Renal pelvis (tissue), 4 donors: ENCODE measurements around the gene BRD3OS. TPM values are rescaled to one million over a fixed set of nuclear protein-coding genes. Genes with fewer than 3 reads are reported as not detected.

Experiments used
- DNase-seq: peaks from one replicate; pipeline ENCODE4 v3.0.0-alpha.2; 2013
- polyA plus RNA-seq, 3 donors: library from polyadenylated mRNA; unstranded; fragments of 120-200 nt; gene quantifications; one replicate each; pipeline ENCODE4 v1.2.1, GENCODE V29; 2013; ENCODE audit not compliant: insufficient read length in 3 of 3

The BRD3OS gene
- polyA plus RNA-seq, 3 donors = 21.8 to 26.4 (median 25.8) TPM

DNA sequence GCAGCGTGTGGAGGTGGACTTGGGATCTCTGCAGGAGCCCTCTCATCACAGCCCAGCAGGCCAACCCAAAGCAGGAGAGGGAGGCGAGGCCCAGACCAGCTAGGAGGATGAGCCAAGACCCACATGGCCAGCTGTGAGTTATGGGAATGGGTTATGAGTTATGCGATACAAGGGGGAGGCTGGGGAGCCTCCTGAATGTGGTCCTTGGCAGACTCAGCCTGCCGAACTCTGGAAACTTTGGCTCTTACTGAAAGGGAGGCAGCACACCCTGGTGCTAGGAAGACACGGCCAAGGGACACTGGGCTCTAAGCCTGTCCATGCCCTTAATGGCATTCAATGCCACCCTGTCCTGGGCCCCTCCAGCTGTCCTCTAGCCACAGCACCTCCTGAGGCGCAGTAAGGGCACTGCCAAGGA is 25.4 kb upstream of the BRD3OS start:
- DNase-seq = no peak

DNA sequence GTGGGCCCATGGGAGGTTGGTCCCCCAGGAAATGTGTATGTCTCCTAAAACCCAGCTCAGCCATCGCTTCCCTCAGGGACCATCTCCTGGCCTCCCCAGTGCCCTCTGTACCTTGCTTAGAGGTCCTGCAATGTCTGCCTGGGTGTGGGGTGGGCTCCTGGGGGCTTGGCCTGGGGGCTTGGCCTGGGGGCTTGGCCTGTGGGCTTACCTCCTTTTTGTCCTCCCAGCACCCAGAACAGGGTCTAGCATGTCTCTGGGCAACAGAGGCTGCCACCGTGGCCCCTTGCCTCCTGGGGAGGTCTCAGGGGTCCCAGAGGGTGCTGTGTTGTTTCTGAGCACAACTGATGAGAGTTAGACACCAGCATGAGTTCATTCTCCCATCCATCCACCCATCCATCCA is 22.5 kb upstream of the BRD3OS start:
- DNase-seq = no peak

DNA sequence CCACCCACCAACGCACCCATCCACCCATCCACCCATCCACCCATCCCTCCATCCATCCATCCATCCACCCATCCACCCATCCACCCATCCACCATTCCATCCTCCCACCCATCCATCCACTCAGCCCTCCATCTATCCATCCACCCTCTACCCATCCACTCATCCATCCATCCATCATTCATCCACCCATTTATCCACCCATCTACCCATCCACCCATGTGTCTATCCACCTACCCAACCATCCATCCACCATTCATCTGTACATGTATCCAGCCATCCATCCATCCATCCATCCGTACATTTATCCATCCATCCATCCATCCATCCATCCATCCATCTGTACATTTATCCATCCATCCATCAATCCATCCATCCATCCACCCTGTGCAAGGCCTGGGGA is 22.0 kb upstream of the BRD3OS start:
- no peak for DNase-seq

DNA sequence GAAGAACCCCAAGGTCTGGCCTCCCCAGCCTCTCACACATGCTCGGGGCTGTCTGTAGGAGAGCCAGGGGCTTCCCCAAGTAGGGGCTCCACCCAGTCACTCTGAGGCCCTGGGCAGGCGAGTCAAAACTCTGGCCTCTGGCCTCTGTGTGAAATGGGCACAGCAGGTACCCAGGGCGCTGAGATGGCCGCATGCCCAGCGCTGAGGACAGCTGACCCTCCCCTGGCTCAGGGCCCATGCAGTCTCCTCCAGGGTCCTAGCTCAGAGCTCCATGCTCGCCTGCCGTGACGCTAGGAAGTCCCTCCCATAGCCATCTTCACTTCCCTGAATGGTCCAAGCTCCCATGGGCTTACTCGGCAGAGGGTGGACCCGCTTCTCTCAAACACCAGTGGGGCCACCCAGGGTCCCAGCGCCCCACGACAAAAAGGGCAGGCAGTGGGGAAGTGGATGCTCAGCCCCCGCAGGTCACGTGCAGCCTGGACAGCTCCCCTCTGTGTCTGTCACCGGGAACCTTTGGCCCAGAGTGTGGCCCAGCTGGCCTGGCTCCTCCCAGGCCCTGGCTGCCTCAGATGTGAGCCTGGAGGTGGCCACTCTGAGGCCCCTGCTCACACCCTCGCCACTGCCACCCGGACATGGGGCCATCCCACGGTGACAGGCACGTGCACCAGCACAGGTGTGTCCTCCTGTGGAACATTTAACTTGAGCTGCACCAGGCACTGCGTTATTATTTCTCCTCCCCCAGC is 21.0 kb upstream of the BRD3OS start:
- DNase-seq = no peak

DNA sequence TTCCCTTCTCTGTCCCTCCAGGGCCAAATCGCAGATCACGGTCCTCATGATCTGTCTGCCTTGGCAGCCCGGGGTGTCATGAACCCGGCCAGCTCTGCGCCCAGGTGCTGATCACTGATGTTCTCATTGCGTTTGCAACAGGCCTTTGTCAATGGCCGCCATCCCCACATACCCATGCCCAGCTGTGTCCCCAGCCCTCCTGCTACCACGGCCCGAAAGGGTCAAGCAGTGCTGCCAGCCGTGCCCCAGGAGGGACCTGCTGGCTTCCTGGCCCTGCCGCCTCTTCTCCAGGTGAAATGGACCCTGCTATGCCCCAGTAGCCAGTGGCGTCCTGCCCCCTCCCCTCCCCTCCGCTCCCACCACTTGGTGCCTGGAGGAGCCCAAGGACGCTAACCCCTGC is 20.4 kb upstream of the BRD3OS start:
- DNase-seq = no peak

DNA sequence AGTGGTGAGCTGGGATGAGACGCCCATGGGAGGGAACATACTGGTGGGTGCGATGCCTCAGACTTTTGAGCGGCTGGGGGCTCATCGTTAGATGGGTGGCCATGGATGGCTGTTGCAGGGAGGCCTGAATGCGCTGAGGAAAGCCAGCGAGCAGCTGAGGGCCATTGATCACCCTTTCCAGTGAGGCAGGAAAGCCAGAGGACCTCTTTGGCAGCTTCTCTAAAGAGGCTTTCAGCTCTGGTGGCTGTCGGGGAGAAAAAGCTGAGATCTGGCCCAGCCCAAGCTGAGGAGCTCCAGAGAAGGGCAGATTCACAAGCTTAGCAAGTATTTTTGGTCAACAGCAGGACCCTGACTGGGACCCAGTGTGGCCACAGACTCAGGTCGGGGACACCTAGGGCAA is 19.9 kb upstream of the BRD3OS start:
- no peak for DNase-seq

DNA sequence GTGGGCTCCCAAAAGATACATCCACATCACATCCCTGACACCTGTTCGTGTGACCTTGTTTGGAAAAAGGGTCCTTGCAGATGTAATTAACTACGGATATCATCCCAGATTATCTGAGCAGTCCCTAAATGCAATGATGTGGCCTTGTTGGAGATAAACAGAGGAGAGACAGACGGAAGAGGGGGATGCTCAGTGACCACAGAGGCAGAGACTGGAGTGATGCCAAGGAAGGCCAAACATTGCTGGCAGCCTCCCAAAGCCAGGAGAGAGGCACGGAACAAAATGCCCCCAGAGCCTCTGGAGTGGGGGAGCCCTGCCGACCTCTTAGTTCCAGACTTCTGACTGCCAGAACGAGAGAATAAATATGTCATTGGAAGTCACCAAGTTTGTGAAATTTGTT is 18.1 kb upstream of the BRD3OS start:
- DNase-seq = no peak

DNA sequence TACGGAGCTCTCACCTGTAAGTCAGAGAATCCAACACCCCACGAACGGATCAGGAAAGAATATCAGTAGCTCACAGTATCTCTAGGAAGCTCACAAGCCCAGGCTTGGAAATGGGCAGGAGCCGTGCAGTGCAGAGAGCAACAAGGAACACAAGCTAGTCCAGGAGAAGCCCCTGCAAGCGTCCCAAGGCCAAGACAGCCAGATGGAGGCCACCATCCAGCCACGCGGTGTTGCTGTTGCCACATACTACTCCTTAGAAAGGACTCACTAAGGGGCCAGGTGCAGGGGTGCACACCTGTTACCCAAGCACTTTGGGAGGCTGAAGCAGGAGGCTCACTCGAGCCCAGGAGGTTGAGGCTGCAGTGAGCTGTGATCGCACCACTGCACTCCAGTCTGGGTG is 17.7 kb upstream of the BRD3OS start:
- no peak for DNase-seq

DNA sequence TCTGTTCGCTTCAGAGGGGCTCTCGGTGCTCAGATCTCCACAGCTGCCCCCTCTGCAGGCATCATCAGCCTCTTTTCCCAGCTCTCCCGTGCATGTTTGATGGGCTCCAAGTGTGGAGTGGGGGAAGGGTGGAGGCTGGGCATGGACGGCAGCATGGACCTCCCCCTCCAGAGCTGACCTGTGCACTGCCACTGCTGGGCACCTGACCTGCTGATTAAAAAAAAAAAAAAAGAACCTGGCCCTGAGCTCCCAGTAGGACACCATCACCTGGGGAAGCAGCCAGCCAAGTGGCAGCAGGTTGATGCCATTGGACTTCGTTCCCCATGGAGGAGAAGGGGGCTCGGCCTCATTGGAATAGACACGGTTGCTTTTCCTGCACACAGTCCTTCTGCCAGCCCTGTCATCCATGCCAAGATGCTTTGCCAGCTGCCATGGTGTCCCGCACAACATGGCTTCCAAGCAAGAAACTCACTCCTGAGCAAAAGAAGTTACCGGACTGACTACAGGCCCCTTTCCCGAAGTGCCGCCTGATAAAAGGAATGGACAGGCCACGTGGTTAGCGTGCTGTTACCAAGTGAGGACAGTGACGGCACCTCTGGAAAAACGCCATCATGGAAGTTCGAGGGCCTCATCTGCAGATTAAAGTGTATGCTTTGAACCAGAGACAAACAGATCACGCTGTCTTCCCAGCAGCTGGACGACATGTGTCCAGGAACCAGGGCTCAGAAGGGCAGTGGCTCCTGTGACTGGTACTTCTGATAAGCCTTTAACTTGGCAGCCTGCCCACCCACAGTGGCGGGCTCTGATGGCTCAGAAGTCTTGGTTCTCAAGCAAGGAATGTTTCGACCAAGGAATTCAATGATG is 14.7 kb upstream of the BRD3OS start:
- no peak for DNase-seq

DNA sequence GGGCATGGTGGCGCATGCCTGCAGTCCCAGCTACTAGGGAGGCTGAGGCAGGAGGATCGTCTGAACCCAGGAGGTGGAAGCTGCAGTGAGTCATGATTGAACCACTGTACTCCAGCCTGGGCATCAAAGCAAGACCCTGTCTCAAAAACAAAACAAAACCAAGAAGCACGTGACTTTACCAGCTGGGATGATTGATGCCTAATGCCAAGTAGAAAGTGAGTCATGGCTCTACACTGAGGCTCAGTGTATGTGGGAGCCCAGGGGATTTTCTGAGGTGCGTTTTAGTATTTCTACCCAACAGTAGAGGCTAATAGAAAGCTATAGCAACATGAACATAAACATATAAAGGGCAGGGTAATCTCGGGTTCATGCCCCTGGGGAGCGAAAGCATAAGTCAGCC is 13.9 kb upstream of the BRD3OS start:
- DNase-seq = no peak

DNA sequence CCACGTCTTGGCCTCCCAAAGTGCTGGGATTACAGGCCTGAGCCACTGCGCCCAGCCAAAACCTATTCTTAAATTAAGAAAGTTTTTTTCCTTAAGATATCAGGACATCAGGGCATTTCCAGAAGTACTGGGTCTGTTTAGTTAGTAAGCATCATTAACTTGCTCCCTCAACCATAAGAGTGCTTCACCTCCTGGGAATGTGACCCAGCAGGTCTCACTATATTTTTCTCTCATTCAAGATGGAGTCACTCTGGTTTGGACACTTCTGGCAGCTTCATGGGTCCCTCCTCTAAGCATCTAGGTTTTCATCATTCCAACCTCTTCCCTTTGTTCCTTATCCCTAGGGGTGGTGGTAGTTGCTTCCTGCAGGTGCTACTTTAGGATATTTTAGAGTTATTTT is 10.3 kb upstream of the BRD3OS start:
- no peak for DNase-seq

DNA sequence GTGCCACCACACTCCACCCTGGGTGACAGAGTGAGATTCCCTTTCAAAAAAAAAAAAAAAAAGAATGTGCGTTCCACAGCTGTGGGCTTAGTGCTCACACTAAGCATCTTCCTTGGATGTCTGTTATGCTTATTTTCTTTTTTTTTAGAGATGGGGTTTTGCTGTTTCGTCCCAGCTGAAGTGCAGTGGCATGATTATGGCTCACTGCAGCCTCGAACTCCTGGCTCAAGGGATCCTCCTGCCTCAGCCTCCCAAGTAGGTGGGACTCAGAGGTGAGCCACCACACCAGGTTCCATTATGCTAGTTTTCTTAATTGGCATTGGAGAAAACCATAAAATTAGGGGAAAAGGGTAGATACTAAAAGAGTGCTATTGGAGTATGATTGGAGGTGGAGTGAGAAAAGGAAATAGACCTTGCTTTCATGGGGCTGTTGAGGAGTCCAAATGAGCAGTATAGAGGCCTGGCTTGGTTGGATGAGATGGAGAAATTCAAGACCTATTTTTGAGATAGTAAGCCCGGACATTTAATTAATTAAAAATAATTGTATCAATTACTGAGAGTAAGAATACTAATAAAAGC is 978 bp upstream of the BRD3OS start:
- DNase-seq = no peak

DNA sequence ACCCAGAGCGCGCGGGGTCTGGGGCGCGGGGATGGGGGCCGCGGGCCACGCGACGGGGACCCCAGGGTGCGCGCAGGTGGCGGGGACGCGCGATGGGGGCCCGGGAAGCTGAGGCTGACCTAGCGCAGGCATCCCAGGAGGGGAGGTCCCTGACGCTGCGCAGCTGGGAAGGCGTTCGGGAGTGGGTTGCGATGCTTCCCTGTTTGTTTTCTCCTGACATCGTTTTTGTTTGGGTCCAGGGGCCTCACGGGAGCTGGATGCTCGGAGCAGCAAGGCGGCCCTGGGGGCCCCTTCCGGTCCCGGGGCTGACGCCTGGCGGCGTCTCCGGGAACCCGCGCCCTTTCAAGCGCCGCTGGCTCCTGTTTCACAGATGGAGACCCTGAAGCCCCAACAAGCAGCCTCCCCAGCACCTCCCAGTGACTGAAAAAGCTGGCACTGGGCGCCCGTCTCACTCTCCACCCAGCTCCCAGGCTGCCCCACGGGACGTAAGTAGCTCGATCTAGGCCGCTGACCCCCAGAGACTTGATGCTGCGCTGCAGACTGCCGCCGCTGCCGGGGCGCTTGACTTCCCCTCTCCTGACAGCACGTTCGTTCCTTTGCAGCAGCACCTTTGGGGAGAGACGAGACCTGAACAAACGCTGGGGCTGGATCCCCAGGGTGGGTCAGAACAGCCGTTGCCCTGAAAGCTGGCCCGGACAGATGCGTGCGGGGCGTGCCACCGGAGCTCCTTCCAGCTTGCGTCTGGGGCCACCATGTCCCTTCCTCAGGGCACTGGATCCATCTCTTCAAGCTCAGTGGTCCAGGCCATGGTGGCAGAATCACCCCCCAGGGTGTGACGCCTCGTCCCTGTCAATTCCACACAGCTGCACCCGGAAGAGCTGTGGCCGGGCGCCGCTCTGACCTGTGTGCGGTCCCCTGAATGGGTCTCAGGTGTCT is 593 bp downstream of the BRD3OS start:
- DNase-seq = peak; percentile 40

DNA sequence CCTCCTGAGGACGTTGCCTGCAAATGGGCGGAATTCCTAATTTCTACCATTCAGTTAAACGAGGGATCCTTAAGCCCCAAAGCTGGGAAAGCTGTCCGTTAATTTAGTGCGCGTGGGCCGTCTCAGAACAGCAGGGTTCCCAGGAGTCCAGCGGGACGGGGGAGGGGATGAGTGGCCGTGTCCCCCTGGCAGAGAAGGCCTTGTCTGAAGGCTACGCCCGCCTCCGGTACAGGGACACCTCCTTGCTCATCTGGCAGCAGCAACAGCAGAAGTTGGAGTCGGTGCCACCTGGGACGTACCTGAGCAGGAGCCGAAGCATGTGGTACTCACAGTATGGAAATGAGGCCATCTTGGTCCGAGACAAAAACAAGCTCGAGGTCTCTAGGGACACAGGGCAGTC is 1.3 kb downstream of the BRD3OS start:
- DNase-seq = no peak

DNA sequence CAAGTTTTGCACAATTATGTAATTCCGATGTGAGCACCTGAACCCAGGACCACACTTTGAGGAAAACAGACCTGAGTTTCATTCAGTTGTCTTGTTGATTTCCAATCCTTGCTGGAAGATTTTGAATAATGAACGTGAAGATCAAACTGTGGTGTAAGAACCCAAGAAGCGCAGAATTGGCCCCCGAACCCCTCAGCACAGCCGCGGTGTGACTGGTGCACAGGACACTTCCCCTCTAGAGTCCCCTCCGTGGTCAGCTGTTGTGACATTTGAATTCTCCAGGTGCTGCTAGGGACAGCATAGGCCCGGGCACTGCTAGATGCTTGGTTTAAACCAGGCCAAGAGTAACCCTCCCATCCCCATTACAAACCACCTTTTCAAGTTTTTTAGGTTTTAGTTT is 1.7 kb downstream of the BRD3OS start:
- DNase-seq = no peak

DNA sequence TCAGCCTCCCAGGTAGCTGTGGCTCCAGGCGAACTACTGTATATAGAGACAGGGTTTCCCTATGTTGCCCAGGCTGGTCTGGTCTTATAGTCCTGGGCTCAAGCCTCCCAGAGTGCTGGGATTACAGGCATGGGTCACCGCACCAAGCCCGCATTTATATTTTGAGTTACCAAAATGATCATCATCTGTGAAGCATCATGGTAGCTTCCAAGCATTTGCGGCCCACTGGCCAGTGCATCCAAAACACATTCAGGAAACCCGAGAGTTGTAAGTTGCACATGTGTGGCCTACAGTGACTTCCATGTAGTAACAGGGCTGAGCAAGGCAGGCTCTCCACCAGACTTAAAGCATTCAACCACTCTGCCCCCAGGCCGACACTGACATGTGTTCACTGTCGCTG is 2.3 kb downstream of the BRD3OS start:
- no peak for DNase-seq

DNA sequence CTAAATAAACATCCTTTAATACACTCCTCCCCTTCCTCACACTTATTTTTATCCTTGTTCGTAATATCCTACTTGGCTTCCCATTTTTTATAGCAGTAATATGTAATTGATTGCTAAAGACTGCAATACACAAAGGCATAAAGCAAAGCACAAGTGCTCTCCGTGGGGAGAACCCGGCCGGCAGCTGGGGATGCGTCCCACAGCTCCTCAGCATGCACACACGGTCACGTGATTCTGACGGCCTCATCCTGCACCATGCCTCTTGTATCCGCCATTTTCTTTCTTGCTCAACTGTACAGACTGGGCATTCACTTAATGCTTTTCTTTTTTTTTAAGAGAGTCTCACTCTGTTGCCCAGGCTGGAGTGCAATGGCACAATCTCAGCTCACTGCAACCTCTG is 2.8 kb downstream of the BRD3OS start:
- DNase-seq = no peak

DNA sequence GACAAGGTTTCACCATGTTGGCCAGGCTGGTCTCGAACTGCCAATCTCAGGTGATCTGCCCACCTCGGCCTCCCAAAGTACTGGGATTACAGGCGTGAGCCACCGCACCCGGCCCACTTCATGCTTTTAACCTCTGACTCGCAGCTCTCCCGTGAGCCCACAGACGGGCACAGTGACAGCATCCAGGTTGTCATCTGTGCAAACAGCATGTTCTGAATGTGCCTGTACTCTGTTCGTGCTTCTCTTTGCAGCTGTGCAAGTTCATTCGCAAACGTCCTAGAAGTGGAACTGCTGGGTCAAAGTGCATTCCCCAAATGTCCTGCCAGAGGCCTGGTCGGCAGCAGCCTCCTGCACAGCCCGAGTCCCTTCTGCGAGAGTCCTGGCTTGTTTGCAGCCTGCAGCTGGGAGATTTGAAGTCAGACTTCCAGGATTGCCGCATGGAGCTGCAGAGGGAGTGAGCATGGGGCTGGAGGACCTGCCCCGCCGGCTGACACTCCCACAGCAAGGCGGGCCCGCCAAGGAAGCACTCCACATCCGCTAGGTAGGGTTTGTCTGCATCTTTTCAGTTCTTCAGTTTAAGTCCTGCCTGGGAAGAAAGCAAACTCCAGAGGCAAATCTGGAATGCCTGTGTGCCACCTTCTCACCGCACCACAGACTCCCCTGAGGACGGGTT is 3.4 kb downstream of the BRD3OS start:
- DNase-seq = no peak

DNA sequence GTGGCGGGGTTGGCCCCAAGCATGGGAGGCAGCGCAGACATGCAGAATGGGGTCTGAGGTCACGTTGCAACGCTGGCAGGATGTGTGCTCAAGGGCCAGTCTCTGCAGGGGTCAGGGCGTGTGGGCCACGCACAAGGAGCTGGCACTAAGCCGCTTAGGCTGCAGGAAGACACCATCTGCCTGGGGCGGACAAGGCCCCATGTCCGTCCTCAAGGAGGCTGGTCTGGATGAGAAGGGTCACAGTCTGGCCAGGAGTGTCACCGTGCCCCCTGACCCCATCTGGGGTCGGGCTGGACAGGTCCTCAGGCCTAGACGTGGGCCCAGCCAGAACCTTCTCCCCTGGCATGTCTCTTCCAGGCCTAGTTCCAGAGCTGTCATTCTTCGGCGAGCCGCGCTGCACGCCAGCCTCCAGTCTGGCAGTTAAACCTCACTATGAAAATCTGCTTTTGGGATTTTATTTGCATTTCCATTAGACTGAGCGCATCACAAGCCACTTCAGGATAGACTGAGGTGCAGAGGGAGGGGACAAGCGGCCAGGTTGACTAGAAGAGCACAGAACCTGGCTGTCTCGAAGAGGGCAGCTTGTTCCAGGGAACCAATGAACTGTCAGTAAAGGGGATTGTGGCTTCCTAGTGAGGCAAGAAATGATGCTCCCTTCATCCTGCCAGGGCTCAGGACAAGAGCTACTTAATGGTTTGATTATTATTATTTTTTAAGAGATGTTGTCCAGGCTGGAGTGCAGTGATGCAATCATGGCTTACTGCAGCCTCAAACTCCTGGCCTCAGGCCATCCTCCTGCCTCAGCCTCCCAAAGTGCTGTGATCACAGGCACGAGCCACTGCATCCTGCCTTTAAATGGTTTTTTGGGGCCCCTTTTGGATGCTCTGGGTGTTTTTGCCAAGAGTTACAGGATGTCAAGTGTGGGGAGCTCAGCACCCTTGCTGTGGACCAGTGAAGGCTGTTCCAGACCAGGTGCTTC is 4.3 kb downstream of the BRD3OS start:
- no peak for DNase-seq

DNA sequence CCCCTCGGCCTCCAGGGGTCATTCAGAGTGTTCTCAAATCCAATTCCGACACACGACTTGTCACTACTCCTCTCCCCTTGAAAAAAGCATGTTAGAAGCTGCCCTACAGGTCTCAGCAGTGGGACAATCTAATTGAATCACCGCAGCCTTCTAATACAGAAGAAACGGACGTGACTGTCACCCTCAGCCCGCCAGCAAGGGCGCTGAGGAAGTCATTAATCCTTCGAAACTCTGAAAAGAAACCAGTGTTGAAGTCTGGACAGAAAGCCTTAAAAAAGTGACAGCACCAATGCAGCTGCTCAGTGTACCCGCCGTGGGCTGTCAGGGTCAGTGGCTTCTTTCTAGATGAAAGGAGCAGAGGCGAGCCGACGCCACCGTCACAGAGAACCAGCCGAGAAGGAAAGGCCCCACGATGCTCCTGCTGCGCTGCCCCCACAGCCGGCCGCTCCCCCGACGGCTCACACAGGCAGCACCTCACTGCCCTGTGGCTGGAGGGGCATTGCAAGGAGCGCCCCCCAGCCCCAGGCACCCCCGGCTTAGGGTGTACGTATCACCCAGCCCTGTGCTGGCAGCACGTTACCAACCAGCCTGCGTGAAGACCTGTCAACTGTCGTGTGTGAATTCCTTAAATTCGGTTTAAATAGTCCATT is 5.7 kb downstream of the BRD3OS start:
- DNase-seq = no peak
